NCI-H69 (cell line): ENCODE data around the gene DNAAF1.
"Not testable (repeated sequence)": the region's sequence is repeated elsewhere in the genome, so short reads cannot be mapped to it uniquely, and the experiment has no call there.

ENCODE experiments used
- DNase-seq: peaks from one replicate; lab custom pipeline; 2025; lab: John Stamatoyannopoulos, UW

DNAAF1 gene

DNA sequence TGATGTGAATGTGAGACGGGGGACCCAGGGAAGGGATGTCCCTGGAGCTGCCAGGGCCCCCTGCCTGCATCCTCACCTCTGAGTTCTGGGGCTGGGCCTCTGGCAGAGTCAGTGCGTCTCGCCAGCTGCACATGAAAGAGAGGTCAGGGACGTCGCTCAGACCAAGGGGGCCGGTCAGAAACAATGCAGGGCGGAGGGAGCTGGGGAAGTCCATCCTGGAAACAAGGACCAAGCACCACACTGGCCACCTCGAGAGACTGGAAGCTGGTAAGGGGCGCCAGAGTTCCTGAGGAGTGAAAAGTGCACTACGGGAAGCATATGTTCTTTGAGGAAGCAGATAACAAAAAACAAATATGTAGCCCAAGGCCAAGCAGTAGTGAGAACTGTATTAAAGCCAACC lies 39.7 kb downstream of the DNAAF1 start:
- DNase-seq = no peak

DNA sequence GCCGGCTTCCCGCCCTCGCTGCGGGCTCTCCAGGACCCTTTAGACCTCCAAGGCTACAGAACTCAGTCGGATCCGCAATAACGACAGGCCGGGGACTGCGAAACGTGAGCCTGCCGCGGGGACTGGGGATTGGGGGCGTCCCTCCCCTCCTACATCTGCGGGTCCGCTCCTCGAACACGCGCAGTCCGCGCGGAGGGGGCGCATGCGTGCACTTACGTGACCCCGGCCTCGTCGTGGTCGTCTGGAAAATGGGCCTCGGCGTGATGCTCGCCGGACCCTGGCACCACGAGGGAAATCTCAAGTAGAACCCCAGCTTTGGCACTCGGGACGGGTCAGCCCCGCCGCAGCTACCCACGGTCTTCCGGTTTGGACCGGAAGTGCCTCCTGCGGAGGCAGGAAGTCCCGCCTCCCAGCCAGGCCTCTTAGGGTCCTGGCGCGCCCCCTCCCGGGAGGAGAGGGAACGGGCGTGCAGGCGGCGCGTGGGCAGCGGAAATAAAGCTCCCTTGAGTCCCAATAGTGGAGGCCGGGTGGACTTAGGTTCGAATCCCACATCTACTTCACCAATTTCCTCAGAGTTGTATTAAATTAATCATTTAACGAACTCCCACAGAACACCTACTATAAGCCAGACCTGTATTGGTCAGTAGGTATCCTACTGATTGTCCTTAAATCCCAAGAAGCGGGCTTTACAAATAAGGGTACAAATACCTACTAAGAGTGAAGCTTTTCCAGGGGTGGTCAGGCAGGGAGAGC lies 41.8 kb downstream of the DNAAF1 start, which contains the start of gene TAF1C:
TSS of gene TAF1C (minus strand) at position 373 of the 753 bp plus-strand sequence. CDS start 2,069 bp downstream, outside the sequence.
- peak; percentile 93 for DNase-seq

DNA sequence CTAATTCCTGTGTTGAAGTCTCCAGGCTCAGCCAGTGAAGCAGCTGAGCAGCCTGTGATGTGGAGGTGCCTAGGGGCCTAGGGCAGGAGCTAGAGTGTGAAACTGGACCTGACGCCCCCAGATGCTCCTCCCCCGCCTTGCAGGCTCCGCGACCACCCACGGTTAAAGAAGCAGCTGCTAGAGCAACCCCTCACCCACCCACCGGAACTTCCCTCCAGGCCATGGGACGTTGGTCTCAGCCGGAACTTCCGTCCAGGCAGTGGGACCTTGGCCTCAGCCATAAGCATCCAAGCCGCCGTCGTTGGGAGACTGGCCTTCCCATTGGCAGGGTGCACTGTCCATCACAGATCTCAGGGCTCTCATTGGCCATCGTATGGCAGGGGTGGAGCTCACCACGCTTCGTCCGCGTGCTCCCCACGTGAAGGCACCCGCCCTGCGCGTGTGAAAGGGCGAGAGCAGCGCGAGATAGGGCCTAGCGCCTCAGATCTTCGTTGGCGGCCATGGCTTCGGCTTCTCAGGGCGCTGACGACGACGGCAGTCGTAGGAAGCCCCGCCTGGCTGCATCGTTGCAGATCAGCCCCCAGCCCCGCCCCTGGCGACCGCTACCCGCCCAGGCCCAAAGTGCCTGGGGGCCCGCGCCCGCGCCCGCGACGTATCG lies 45.8 kb downstream of the DNAAF1 start, which contains the start of gene ADAD2:
TSS of gene ADAD2 (plus strand) at position 427 of the 658 bp plus-strand sequence. CDS start at position 501, 74 bp downstream.
- DNase-seq = no peak

DNA sequence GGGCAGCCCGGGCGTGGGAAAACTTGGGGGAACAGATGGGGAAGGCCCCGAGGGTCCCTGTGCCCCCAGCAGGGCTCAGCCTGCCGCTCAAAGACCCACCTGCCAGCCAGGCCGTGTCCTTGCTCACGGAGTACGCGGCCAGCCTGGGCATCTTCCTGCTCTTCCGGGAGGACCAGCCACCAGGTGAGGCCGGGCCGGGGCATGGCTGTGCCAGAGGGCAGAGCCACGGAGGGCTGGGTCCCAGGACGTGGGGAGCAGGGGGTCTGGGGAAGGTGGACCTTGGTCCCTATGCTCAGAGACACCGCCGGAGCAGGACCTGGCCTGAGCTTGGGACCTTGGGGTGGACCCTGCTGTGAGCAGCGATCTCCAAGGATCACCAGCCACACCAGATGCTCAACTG lies 46.4 kb downstream of the DNAAF1 start:
- DNase-seq = no peak

DNA sequence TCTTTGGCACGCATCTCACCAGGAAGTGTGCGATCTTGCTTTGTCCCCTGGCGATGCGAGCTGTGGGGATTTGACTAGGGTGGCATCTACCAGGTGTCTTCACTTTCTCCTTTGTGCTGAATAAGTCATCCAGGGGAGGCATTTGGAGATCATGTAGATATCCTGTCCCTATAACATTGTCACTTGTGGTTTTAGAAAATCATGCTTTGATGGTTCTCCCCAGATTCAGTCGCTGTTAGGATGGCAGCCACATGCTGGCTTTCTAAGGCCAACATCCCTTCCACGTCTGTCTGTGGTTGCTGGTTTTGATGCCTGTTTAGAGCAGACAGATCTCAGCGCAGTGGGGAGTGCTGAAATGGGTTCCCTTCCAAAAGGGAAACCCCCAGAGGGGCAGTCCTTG lies 48.4 kb downstream of the DNAAF1 start:
- DNase-seq = no peak

GRCh38 chr16:84194018-84194417 lies 48.9 kb downstream of the DNAAF1 start:
- no peak for DNase-seq

DNA sequence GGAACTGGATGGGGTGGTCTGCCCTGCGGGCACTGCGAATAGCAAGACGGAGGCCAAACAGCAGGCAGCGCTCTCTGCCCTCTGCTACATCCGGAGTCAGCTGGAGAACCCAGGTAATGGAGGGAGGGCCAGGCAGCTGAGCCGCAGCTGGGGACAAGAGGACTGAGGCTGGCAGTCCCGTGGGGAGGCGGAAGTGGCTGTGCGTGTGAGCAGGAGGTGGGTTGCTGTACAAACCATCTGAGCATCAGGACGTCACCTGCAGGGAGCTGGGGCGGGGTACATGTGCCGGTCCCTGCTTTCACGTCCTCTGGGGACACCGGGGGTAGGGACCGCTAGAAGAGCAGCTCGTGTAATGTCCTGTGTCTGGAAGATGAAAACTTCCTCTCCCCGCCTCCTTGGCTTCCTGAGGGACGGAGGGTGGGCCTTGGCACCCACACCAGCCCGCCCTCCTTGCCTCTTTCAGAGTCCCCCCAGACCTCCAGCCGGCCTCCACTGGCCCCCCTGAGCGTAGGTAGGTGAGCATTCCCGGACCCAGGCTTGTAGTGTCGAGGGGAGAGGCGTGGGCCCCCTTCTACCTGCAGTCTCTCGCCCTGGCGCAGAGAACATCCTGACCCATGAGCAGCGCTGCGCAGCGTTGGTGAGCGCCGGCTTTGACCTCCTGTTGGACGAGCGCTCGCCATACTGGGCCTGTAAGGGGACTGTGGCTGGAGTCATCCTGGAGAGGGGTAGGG lies 49.5 kb downstream of the DNAAF1 start:
- DNase-seq = peak; percentile 85

DNA sequence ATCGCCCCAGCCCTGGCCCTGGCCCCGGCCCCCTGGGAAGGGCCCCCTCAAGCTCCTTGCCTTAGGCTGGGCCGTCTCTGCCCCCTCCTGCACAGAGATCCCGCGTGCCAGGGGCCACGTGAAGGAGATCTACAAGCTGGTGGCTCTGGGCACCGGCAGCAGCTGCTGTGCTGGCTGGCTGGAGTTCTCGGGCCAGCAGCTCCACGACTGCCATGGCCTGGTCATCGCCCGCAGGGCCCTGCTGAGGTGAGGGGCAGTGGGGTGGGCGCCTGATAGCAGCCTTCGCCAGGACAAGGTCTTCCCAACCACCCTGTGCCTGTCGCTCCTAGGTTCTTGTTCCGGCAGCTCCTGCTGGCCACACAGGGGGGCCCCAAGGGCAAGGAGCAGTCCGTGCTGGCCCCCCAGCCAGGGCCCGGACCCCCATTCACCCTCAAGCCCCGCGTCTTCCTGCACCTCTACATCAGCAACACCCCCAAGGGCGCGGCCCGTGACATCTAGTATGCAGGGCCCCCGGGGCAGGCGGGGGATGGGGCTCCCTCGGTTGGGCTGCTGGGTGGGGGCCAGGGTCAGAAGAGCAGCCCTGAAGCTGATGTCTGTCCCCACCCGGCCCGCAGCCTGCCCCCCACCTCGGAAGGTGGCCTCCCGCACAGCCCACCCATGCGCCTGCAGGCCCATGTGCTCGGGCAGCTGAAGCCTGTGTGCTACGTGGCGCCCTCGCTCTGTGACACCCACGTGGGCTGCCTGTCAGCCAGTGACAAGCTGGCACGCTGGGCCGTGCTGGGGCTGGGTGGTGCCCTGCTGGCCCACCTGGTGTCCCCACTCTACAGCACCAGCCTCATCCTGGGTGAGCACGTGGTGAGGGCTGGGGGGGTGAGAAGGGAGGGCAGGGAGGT lies 50.3 kb downstream of the DNAAF1 start:
- DNase-seq = no peak

- no peak for DNase-seq
These were observed 51.0 kb downstream of the DNAAF1 start for GRCh38 chr16:84196101-84196500.

- DNase-seq = no peak
These were observed 51.8 kb downstream of the DNAAF1 start for GRCh38 chr16:84196727-84197394.

DNA sequence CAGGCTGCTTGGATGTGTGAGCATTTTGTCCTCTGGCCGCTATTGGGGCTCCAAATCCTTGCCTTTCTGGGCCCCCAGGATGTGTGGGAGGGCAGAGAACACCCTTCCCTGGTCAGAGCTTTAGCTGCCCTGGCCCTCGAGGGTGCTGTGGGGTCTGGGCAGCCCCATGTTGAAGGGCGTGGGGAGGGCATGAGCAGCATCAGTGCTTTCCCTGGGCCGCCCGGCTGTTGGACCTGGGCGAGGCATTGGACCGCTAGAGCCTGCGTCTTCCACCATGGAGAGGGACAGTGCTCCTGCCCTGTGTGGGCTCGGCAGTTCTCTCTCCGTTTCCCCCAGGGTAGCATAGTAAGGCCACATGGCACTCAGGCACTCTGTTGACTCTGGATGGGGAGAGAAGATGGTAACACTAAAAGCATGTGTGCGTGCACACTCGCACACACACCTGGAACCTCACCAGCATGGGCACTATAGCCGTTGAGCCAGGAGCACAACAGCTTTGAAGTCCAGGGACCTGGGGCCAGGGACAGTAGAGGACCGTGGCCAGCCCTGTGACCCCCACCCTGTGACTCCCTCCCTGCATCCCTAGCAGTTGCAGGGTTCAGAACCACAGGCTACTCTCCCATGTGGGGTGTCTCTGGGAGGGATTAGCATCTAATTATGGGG lies 52.5 kb downstream of the DNAAF1 start:
- no peak for DNase-seq

- DNase-seq = peak; percentile 4
These were observed 53.3 kb downstream of the DNAAF1 start for GRCh38 chr16:84198401-84198800.

GRCh38 chr16:84199097-84199496 lies 54.0 kb downstream of the DNAAF1 start:
- no peak for DNase-seq

DNA sequence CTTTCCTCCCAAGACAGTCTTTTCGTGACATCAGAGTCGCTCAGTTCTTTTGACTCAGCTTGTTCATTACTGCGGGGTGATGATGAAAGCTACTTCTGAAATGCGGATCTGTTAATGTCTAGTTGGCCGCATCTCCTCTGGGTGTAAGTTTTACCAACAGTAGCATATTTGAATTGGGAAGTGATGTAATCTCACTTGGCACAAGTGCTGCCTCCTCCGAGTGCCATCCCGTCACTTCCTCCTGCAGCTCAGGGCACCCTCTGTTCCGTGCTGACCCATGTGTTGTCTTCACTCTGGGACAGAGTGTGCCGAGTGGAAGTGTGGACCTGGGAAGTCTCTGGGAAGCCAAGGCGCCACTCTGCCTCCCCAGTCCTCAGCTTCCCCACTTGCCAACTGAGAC lies 54.8 kb downstream of the DNAAF1 start:
- DNase-seq = no peak

- DNase-seq = not testable (repeated sequence)
These were observed 59.4 kb downstream of the DNAAF1 start for GRCh38 chr16:84204551-84204950.

DNA sequence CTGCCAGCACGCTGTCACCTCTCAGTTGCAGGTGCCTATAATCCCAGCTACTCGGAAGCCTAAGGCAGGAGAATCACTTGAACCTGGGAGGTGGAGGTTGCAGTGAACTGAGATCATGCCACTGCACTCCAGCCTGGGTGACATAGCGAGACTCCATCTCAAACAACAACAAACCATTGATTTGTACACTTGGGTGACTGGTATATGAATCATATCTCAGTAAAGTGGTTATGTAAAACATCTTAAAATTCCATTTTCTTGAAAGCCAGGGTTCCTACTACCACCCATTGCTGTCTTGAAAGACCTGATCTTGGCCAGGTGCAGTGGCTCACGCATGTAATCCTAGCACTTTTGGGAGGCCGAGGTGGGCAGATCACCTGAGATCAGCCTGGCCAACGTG lies 60.0 kb downstream of the DNAAF1 start:
- not testable (repeated sequence) for DNase-seq

DNA sequence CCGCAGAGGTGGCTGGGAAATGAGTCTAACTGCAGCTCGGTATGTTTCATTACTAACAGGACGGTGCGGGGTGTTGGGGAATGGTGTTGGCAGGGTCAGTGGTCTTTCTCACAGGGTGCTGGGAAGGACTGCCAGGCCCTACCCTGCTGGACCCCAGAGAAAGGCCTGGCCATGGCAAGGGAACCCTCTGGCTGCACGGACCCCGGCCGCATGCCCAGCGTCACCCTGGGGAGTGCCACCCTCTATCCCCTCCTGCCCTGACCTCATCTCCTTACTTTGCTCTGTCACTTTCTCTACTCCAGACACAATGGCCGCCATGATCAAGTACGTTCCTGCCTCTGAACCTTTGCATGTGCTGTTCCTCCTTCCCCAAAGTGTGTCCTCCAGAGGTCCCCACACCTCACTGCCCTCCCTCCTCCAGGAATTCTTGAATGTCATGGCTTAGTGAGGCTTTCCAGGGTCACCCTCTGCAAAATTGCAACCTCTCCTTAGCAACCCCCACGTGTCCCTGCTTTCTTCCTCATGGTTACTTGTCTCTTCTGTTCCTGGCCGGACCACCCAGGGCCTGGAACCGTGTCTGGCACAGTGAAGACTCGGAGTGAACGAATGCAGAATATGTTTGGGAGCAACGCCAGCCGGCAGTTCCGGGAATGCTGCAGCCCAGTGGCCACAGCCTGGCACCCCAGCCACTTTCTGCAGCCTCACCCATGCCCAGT lies 61.0 kb downstream of the DNAAF1 start:
- no peak for DNase-seq

- no peak for DNase-seq
These were observed 62.1 kb downstream of the DNAAF1 start for GRCh38 chr16:84207251-84207650.

DNA sequence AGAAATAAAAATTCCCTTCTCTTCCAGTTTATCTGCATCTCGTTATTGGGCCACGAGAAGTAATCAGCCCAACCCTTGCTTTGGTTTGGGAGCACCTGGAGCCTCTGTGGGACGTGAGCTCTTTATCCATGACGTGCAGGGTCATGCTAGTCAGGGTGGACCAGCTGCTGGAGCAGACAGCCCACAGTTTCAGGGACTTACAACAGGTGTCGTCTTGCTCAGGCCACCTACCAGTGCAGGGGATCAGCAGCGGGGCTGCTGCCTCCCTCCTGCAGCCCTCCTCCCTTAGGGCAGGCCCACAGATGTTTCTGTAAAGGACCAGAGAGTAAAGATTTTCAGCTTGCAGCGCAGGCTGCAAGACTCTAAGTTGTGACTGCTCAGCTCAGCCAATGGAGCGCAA lies 62.8 kb downstream of the DNAAF1 start:
- peak; percentile 34 for DNase-seq

DNA sequence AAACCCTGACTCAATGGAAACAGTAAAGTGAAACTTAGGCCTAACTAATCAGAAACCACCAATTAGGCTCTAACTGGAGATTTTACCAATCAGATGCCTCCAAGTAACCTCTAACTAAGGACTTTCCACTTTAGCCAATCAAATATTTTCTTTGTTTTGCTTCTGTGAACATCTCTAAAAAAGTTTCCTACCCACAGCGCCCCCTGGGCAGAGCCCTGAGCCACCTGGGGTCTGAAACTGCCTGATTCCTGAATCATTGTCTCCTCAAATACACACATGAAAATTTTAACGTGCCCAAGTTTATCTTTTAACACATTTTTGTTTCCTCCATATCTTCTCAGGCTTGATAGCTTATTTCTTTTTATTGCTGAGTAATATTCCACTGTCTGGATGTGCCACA lies 64.9 kb downstream of the DNAAF1 start:
- DNase-seq = no peak
